NCI-H2107 treated with DMSO at 0.1 percent for 48 hours (cell line): Measurements from ENCODE around the gene PTPRN2.

Experiments used
- DNase-seq: peaks from one replicate; lab custom pipeline; 2025; ENCODE audit not compliant: unreplicated experiment; lab: John Stamatoyannopoulos, UW

The PTPRN2 gene

GRCh38 chr7:158557441-158557755 lies 30.2 kb downstream of the PTPRN2 start:
- DNase-seq: no peak

GRCh38 chr7:158556721-158557440 lies 30.7 kb downstream of the PTPRN2 start:
- DNase-seq: no peak

- DNase-seq: no peak
Observed at GRCh38 chr7:158555034-158555520, 32.5 kb downstream of the PTPRN2 start.

- DNase-seq: no peak
Observed at GRCh38 chr7:158550886-158551452, 36.7 kb downstream of the PTPRN2 start.

DNA sequence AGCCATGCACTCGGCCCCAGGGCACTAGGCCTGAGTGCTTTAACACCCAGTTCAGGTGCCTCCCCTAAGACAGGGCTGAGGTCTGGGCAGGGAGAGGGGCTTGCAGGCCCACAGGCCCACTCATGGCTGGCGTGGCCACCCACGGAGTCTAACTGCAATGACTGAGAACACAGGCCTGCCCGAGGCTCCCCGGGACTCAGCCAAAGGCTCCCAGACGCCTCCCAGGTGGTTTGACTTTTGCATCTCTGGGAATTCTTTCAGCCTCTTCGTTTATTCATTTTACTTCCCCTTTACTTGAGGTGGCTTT lies 37.3 kb downstream of the PTPRN2 start:
- no peak for DNase-seq

- DNase-seq: no peak
Observed at GRCh38 chr7:158549616-158550393, 37.8 kb downstream of the PTPRN2 start.

- no peak for DNase-seq
Observed at GRCh38 chr7:158549176-158549615, 38.4 kb downstream of the PTPRN2 start.

- no peak for DNase-seq
Observed at GRCh38 chr7:158548726-158549125, 38.9 kb downstream of the PTPRN2 start.

DNA sequence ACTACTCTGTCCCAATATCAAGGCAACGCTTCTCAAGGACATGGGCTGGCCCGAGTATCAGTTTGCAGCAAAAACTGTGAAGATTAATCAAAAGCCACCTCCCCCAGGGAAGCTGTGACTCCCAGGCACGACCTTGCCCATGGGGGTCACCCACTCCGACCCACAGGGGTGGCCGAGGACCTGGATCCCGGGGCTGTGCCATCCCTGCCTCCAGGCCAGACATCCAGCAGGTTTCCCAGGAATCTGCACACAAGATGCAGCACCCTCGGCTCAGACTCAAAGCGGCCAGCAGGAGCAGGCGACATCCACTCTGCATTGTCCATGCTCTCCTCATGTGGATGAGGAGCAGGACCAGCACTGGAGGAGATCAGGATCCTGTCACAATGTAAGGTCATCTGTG lies 39.8 kb downstream of the PTPRN2 start:
- no peak for DNase-seq

DNA sequence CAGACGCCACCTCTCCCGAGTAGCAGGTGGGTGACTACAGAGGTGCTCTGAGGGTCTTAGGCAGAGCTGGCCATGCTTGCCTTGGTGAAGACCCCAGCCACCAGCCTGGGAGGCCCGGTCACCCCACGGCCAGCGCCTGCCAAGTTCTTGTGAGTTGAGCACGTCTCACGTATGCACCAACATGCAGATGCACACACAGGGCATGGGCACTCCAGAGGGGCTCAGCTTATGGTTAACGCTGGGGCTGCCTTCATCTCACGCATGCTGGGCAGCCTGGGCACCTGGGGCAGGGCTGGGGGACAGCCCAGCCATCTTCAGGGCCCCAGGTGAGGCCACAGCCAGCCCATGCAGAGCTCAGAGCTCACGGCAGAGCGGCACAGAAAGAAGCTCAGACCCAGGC lies 41.0 kb downstream of the PTPRN2 start:
- no peak for DNase-seq

GRCh38 chr7:158546214-158546613 lies 41.4 kb downstream of the PTPRN2 start:
- no peak for DNase-seq

DNA sequence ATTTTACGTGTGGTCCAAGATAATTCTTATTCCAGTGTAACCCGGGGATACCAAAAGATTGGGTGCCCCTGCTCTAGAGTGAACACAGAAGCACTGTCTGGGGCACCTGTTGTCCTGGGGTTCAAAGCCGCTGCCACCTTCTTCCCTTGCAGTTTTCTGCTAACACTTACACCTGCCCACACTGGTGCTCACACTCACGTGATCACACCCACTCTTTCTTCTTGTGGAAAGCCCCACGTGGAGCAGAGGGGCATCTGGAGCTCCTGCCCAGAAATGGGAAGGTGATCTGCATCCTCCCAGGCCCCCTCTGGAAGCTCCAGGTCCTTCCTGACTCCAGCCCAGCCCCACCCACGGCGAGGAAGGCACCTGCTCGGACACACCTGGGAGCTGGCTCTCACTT lies 42.9 kb downstream of the PTPRN2 start:
- DNase-seq: no peak

DNA sequence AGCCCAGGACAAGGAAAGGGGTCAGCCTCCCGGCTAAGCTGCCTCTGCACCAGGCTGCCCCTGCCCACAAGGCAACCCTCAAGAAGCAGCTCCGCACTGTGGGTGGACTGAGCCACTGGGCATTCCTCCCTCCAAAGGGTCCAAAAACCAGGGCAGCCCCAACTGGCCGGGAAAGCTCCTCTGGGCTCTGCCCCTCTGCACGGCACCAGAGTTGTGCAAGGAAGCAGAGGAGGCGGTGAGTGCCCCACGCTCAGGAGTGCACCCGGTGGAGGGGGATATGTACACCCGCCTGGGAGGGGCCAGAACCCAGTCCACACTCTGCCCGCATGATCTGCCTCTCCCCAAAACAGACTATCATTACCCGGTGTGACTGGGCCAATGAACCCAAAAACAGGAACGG lies 43.8 kb downstream of the PTPRN2 start:
- DNase-seq: no peak

DNA sequence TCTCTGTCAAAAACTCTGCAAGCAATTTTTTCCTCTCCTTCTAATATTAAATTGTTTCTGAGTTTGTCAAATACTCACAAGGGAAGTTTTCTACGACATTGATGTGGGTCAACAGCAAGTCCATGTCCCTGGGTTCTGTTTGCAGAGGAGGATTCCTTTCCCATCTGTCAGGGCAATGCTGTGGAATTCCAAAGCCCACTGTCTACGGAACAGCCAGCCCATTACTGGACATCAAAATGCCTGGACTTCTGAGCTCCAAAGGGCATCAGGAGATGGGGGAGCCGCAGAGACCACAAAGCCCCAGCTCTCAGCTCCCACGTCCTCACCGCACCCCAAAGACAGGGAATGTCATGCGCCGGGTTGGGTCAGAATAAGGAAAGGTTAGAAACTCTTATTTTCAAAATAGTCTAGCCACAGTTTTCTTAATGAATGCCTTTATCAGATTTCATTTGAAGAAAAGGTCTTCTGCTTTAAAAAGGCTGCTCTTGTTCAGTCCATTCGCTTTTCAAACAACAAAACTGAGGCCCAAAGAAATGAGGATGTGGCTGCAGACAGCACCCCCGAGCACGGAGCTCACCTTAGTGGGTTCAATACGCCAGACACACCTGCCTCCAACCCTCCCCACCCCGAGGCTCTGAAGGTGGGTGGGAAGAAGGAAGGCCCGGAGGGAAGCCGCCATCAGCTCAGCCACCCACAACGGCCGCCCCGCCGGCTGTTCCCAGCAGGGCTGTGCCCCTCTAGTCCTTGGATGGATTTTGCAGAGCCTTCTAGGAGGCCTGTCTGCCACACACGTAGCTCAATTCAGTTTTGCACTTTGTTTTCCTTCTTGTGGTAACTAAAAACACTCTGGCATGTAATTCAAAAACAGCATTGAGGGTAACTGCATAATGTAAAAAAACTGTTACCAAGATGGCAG lies 44.7 kb downstream of the PTPRN2 start:
- no peak for DNase-seq

GRCh38 chr7:158541346-158542010 lies 46.1 kb downstream of the PTPRN2 start:
- no peak for DNase-seq

DNA sequence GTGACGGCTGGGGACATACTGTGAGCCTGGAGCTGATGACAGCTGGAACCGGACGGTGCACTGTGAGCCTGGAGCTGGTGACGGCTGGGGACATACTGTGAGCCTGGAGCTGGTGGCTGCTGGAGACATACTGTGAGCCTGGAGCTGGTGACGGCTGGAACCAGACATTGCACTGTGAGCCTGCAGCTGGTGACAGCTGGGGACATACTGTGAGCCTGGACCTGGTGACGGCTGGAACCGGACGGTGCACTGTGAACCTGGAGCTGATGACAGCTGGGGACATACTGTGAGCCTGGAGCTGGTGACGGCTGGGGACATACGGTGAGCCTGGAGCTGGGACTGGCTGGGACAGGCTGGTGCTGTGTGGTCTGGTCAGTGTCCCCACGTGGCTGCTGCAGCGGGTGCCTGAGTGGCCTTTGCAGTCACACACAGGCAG lies 47.9 kb downstream of the PTPRN2 start:
- DNase-seq: no peak

- DNase-seq: no peak
Observed at GRCh38 chr7:158538156-158538946, 49.3 kb downstream of the PTPRN2 start.

GRCh38 chr7:158537516-158537882 lies 50.1 kb downstream of the PTPRN2 start:
- DNase-seq: no peak

DNA sequence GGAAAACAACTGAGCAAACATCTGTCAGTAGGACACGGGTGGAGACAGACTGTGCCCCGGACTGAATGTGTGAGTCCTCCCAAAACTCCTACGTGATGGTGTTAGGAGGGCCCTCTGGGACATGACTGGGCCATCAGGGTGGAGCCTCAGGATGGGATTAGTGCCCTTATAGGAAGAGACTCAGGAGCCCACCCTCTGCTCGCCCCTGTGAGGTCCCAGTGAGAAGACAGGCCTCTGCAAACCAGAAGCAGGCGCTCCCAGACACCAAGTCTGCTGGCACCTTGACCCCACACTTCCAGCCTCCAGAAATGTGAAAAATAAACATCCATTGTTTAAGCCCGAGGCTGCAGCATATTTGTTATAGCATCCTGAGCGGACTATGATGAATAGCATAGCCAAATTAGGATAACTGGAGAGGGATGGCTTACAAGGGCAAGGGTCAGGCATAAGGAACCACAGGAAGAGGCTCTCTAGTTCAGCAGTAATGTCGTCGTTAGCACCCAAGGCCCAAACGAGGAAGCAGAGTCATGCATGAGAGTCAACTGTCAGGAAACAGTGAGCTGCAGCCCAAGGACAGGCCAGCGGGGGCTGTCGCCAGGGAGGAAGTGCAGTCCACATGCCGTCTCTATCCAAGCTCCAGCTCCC lies 50.6 kb downstream of the PTPRN2 start:
- no peak for DNase-seq
